Thymus (tissue), 14 donors: ENCODE data around the gene SLC25A31. TPM values are rescaled to one million over a fixed set of nuclear protein-coding genes. Genes with fewer than 3 reads are reported as not detected.

Source experiments
- DNase-seq, 9 donors: peaks; one replicate each; pipeline ENCODE4 v3.0.0-alpha.2; 2013; ENCODE audit warnings: low spot score in 9 of 9, low read depth in 6 of 9, missing footprints in 1 of 9
- H3K27ac ChIP-seq, 2 donors: one replicate each; pipeline ENCODE4 v1.5.1; 2013; ENCODE audit warnings: control low read depth in 1 of 2, low read depth in 1 of 2, low read length in 1 of 2, mild to moderate bottlenecking in 1 of 2, moderate library complexity in 1 of 2
- H3K27me3 ChIP-seq, 2 donors: one replicate each; pipeline ENCODE4 v1.5.1; 2013; ENCODE audit warnings: low read length in 1 of 2; ENCODE audit not compliant: control insufficient read depth in 2 of 2, insufficient read depth in 1 of 2
- H3K36me3 ChIP-seq, 2 donors: one replicate each; pipeline ENCODE4 v1.5.1; 2013; ENCODE audit warnings: low read length in 1 of 2, mild to moderate bottlenecking in 1 of 2, moderate library complexity in 1 of 2; ENCODE audit not compliant: control insufficient read depth in 2 of 2, insufficient read depth in 2 of 2
- H3K4me1 ChIP-seq, 2 donors: one replicate each; pipeline ENCODE4 v1.5.1; 2013; ENCODE audit warnings: low read length in 2 of 2; ENCODE audit not compliant: control insufficient read depth in 2 of 2, insufficient read depth in 2 of 2
- H3K4me3 ChIP-seq, 2 donors: one replicate each; pipeline ENCODE4 v1.5.1; 2013; ENCODE audit warnings: low read length in 2 of 2, control low read depth in 1 of 2, mild to moderate bottlenecking in 1 of 2
- H3K9me3 ChIP-seq, 2 donors: one replicate each; pipeline ENCODE4 v1.5.1; 2013; ENCODE audit warnings: low read length in 1 of 2, mild to moderate bottlenecking in 1 of 2; ENCODE audit not compliant: control insufficient read depth in 2 of 2, insufficient read depth in 1 of 2
- WGBS: extraction: QIAGEN DNeasy Blood & Tissue Kit; methylation state at CpG from one replicate; pipeline ENCODE4 v1.1.7; 2013; 5-methylcytosine and 5-hydroxymethylcytosine counted together
- long read RNA-seq, 10 donors: transcript quantifications; one replicate each; lab custom pipeline, GENCODE V29; 2026
- polyA plus RNA-seq: library from polyadenylated mRNA; stranded (reverse); fragments of 200-250 nt; gene quantifications from one replicate; pipeline ENCODE4 v1.2.3, GENCODE V29; 2013
- total RNA-seq: library from RNA; stranded (reverse); fragments of 120-200 nt; gene quantifications from one replicate; pipeline ENCODE4 v1.2.4, GENCODE V29; 2013
- donor health status: healthy.

Gene SLC25A31
- 0.05 TPM for total RNA-seq
- 0.25 TPM for polyA plus RNA-seq
- long read RNA-seq, donor 1 = 0 reads
- long read RNA-seq, donor 2 = 0 reads
- long read RNA-seq, donor 3 = 0 reads
- long read RNA-seq, donor 4 = 0 reads
- long read RNA-seq, donor 5 = 0 reads
- long read RNA-seq, donor 6 = 0 reads
- long read RNA-seq, donor 7 = 0 reads
- long read RNA-seq, donor 8 = 0 reads
- long read RNA-seq, donor 9 = 0 reads
- long read RNA-seq, donor 10 = 0 reads

- 97% methylated on average over 64 of the region's 64 CpGs for WGBS
- Histone ChIP-seq H3K27ac (no peak within 1 kb of the TSS), H3K27me3 (no peaks in the 10 kb centered on the region), H3K9me3 (no peaks in the 10 kb centered on the region), H3K36me3 (no peaks in the 10 kb centered on the region), H3K4me1 (no peaks in the 10 kb centered on the region), H3K4me3 (no peak within 1 kb of the TSS)
- no peak for DNase-seq
These were observed at the start of gene SLC25A31 for GRCh38 chr4:127730142-127730913. Gene SLC25A31, plus strand, starts transcription at chr4:127730400. Its CDS starts 146 bp downstream, at chr4:127730546.

GRCh38 chr4:127685292-127685691 is 44.9 kb upstream of the SLC25A31 start:
- Histone ChIP-seq H3K27me3 (no peaks in the 10 kb centered on the region), H3K4me3 (no peak overlapping the region), H3K36me3 (no peaks in the 10 kb centered on the region), H3K9me3 (no peaks in the 10 kb centered on the region), H3K4me1 (no peaks in the 10 kb centered on the region), H3K27ac (no peak overlapping the region)
- no peak for DNase-seq

GRCh38 chr4:127686658-127687057 is 43.5 kb upstream of the SLC25A31 start:
- WGBS = 96% methylated on average over 2 of the region's 2 CpGs
- no peaks in the 10 kb centered on the region for H3K4me1 ChIP-seq
- no peaks in the 10 kb centered on the region for H3K36me3 ChIP-seq
- H3K9me3 ChIP-seq = no peaks in the 10 kb centered on the region
- no peak overlapping the region for H3K27ac ChIP-seq
- DNase-seq = no peak
- H3K27me3 ChIP-seq = no peaks in the 10 kb centered on the region
- no peak overlapping the region for H3K4me3 ChIP-seq

- no peaks in the 10 kb centered on the region for H3K9me3 ChIP-seq
- H3K36me3 ChIP-seq = no peaks in the 10 kb centered on the region
- 95% methylated on average over 7 of the region's 7 CpGs for WGBS
- no peaks in the 10 kb centered on the region for H3K27me3 ChIP-seq
- no peak for DNase-seq
- no peak overlapping the region for H3K4me3 ChIP-seq
- no peaks in the 10 kb centered on the region for H3K4me1 ChIP-seq
- no peak overlapping the region for H3K27ac ChIP-seq
These were observed 42.6 kb upstream of the SLC25A31 start for GRCh38 chr4:127687580-127687979.

- H3K9me3 ChIP-seq = no peaks in the 10 kb centered on the region
- no peaks in the 10 kb centered on the region for H3K27me3 ChIP-seq
- no peak for DNase-seq
- 95% methylated on average over 4 of the region's 4 CpGs for WGBS
- no peak overlapping the region for H3K4me3 ChIP-seq
- H3K4me1 ChIP-seq = no peaks in the 10 kb centered on the region
- no peaks in the 10 kb centered on the region for H3K36me3 ChIP-seq
- no peak overlapping the region for H3K27ac ChIP-seq
These were observed 31.4 kb upstream of the SLC25A31 start for GRCh38 chr4:127698789-127699200.

GRCh38 chr4:127708985-127709384 is 21.2 kb upstream of the SLC25A31 start:
- Histone ChIP-seq H3K4me1 (no peaks in the 10 kb centered on the region), H3K36me3 (no peaks in the 10 kb centered on the region), H3K9me3 (no peaks in the 10 kb centered on the region), H3K27me3 (no peaks in the 10 kb centered on the region), H3K4me3 (no peak overlapping the region), H3K27ac (no peak overlapping the region)
- 92% methylated on average over 5 of the region's 5 CpGs for WGBS
- peak in 1 of 9 donors; percentile 2 for DNase-seq

GRCh38 chr4:127709456-127709855 is 20.7 kb upstream of the SLC25A31 start:
- WGBS = 95% methylated on average over 3 of the region's 3 CpGs
- Histone ChIP-seq H3K27me3 (no peaks in the 10 kb centered on the region), H3K27ac (no peak overlapping the region), H3K4me3 (no peak overlapping the region), H3K4me1 (no peaks in the 10 kb centered on the region), H3K9me3 (no peaks in the 10 kb centered on the region), H3K36me3 (no peaks in the 10 kb centered on the region)
- DNase-seq = no peak

GRCh38 chr4:127731406-127731805 is 1.2 kb downstream of the SLC25A31 start:
- no peaks in the 10 kb centered on the region for H3K9me3 ChIP-seq
- H3K27me3 ChIP-seq = no peaks in the 10 kb centered on the region
- WGBS = 97% methylated on average over 19 of the region's 19 CpGs
- no peak overlapping the region for H3K4me3 ChIP-seq
- H3K4me1 ChIP-seq = no peaks in the 10 kb centered on the region
- no peak overlapping the region for H3K27ac ChIP-seq
- H3K36me3 ChIP-seq = no peaks in the 10 kb centered on the region
- no peak for DNase-seq

- Histone ChIP-seq H3K9me3 (no peaks in the 10 kb centered on the region), H3K4me3 (no peak overlapping the region), H3K36me3 (no peaks in the 10 kb centered on the region), H3K27ac (no peak overlapping the region), H3K4me1 (no peaks in the 10 kb centered on the region), H3K27me3 (no peaks in the 10 kb centered on the region)
- peak in 5 of 9 donors; percentile 5 to 47 (median 10) for DNase-seq
- 31% methylated on average over 8 of the region's 8 CpGs for WGBS
These were observed 2.6 kb downstream of the SLC25A31 start for GRCh38 chr4:127732623-127733328.
